HG03097 (cell line): ENCODE results near the gene RNPS1.

Experiments used
- ATAC-seq: cut with Tn5 transposase; IDR thresholded peaks from one replicate; pipeline ENCODE4 v1.9.1; 2021; ENCODE audit not compliant: unreplicated experiment, low FRiP score

The RNPS1 gene

GRCh38 chr16:2223942-2224486, 43.9 kb downstream of the RNPS1 start:
- ATAC-seq = peak; percentile 22

- peak; percentile 87 for ATAC-seq
Observed at GRCh38 chr16:2223221-2223941, 44.5 kb downstream of the RNPS1 start, which contains the start of gene E4F1. TSS of gene E4F1 (plus strand) at chr16:2223591. CDS start at chr16:2223614, 23 bp downstream.

- no peak for ATAC-seq
Observed at GRCh38 chr16:2216330-2216729, 51.6 kb downstream of the RNPS1 start.

GRCh38 chr16:2214719-2214968, 53.3 kb downstream of the RNPS1 start, which contains the start of gene PGP:
TSS of gene PGP (minus strand) at chr16:2214840. CDS start at chr16:2214777, 63 bp downstream.
- ATAC-seq = peak; percentile 80

- peak; percentile 7 for ATAC-seq
Observed at GRCh38 chr16:2213817-2214718, 53.9 kb downstream of the RNPS1 start.

- ATAC-seq = no peak
Observed at GRCh38 chr16:2212362-2213324, 55.3 kb downstream of the RNPS1 start.

- no peak for ATAC-seq
Observed at GRCh38 chr16:2211923-2212347, 56.0 kb downstream of the RNPS1 start.

- ATAC-seq = no peak
Observed at GRCh38 chr16:2210386-2211365, 57.2 kb downstream of the RNPS1 start, which contains the start of gene BRICD5. TSS of gene BRICD5 (minus strand) at chr16:2210863. CDS start at chr16:2210833, 30 bp downstream.

GRCh38 chr16:2210009-2210332, 58.0 kb downstream of the RNPS1 start:
- ATAC-seq = no peak

- no peak for ATAC-seq
Observed at GRCh38 chr16:2209258-2210008, 58.5 kb downstream of the RNPS1 start.

- ATAC-seq = no peak
Observed at GRCh38 chr16:2208772-2209171, 59.2 kb downstream of the RNPS1 start.

- no peak for ATAC-seq
Observed at GRCh38 chr16:2208308-2208707, 59.6 kb downstream of the RNPS1 start.

GRCh38 chr16:2207872-2208271, 60.1 kb downstream of the RNPS1 start:
- no peak for ATAC-seq

- no peak for ATAC-seq
Observed at GRCh38 chr16:2206780-2207433, 61.0 kb downstream of the RNPS1 start.

- ATAC-seq = no peak
Observed at GRCh38 chr16:2206420-2206779, 61.5 kb downstream of the RNPS1 start.

- peak; percentile 1 for ATAC-seq
Observed at GRCh38 chr16:2205967-2206313, 62.0 kb downstream of the RNPS1 start.

GRCh38 chr16:2205104-2205966, 62.6 kb downstream of the RNPS1 start, which contains the start of gene MLST8:
TSS of gene MLST8 (plus strand) at chr16:2205454. CDS start at chr16:2206086, 632 bp downstream.
- ATAC-seq = peak; percentile 62
